ENCODE data around the gene GRK5.

- no peak for TF ChIP-seq CTCF (IDR thresholded peaks at IDR 0.05 in 4 of 5, conservative IDR thresholded peaks at IDR 0.05 in 1 of 5)
- TF ChIP-seq POLR2A (IDR thresholded peaks at IDR 0.05): no peak
Observed at GRCh38 chr10:119500123-119500795, 292.9 kb downstream of the GRK5 start.
